DMS79 (cell line): ENCODE measurements around the gene DHH.
"Not testable (repeated sequence)": the region's sequence is repeated elsewhere in the genome, so short reads cannot be mapped to it uniquely, and the experiment has no call there.

ENCODE experiments used
- DNase-seq: peaks from one replicate; lab custom pipeline; 2025; lab: John Stamatoyannopoulos, UW

The DHH gene

DNA sequence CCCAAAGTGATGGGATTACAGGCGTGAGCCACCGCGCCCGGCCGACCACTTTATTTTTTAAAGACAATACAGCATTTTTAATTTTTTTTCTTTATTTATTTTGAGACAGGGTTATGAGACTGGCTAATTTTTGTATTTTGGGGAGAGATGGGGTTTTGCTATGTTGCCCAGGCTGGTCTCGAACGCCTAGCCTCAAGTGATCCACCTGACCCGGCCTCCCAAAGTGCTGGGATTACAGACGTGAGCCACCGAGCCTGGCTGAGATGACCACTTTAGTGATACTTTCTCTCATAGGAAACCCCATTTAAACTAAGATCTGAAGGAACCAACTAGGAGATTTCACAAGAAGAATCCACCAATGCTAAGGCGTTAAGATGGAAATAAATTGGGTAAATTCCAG lies 23.6 kb downstream of the DHH start:
- no peak for DNase-seq

DNA sequence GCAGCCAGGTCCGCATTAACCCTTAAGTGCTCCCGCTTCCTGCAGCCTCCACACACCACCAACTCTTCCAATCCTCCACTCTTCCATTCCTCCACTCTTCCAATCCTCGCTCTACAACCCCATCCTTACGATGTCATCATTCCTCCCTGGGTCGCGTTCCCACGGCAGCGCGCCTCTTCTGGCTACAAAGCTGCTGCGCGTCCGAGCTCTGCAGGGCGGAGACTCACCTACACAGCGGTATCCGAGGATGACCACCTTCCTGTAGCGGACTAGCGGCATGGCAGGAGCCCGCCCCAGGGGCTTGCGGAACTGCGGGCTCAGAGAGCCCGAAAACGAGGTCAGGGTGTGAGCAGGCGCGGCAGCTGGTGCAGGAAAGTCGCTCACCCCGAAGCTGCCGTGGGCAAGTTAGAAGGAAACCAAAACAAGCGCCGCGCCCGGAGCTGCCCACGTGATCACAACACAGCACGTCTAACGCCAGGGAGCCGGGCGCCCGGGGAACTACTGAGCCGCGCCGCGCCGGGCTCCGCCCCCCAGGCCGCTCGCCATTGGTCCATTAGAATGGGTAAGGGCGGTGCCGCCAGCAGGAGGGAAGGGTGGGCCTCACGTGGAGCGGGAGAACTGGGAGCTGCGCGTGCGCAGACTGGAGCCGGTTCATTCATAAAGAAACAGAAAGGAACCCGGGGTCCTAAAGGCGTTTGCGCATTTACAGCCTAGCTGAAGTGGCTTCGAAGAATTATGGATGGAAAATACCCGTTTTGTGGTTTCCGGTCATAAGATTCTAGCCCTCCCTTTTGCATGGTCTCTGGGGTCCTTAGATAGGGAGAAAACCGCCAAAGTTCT lies 24.9 kb downstream of the DHH start, which contains the start of gene RHEBL1:
TSS of gene RHEBL1 (minus strand) at position 473 of the 840 bp plus-strand sequence. CDS start at position 279, 194 bp downstream.
- DNase-seq = peak; percentile 96

DNA sequence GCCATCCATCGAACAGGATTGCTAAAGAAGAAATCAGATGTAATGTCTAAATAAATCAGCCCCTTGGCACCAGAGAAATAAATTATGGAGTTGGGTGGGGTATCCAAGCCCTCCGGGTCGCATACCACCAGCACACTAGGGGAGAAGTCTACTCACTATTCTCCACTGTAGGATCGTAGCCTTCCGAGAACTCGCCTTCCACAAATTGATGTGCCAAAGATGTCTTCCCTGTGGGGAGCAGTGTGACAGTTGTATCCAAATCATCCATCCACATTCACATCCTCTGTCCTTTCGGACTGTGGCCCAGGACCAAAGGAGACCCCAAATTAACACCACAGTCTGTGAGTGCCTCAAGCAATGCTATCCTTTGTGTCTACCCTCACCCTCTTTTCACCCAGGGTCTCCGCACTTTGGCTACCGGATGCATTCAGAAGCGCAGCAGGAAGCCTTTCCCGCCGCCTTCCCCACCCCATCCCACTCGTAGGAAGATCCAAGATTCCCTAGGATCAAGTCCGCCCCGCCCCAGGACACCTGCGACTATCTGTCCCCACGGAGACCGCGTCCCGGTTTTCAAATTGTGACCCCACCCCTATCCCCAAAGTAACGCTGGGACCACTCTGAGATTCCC lies 25.6 kb downstream of the DHH start:
- DNase-seq = no peak

DNA sequence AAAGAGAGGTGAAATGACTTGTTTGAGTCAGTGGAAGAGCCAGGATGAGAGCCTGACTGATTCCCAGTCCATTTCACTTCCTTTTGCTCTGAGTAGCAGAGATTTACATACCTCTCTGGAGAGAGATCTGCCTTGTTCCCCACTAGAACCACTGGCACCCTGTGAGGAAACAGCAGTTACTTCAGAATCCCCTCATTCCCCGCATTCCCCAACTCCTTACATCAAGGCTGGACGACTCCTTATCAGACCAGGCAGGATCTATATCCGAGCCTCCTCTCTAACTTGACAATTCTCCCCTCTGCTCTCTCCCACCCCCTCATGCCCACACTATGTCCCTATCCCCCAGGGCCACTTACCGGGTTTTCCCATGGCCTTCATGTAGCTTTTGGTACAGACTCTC lies 28.5 kb downstream of the DHH start:
- no peak for DNase-seq

DNA sequence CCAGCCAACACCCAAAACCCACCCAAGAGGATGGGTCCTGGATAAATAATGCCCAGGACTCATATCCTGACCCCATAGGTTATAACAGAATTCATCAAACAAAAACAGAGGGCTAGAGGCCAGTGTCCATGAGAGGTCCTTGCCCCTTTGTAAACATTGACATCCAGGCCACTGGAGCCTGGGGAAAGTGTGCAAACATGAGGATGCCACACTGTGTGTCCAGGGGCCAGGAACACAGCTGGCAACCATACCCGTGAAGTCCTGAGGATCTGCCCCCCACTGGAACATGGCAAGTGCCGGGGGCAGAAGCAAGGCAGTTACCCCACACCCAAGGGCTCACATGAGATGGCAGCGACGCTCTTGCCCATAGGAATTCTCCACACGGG lies 29.8 kb downstream of the DHH start:
- DNase-seq = no peak

DNA sequence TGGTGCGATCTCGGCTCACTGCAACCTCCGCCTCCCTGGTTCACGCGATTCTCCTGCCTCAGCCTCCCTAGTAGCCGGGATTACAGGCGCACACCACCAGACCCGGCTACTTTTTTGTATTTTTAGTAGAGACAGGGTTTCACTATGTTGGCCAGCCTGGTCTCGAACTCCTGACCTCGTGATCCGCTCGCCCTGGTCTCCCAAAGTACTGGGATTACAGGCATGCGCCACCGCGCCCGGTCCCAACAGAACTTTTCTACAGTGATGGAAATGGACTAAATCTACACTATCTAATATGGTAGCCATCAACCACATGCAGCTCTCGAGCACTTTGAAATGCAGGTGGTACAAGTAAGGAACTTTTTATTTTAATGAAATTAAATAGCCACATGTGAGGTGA lies 32.7 kb downstream of the DHH start:
- DNase-seq = not testable (repeated sequence)

DNA sequence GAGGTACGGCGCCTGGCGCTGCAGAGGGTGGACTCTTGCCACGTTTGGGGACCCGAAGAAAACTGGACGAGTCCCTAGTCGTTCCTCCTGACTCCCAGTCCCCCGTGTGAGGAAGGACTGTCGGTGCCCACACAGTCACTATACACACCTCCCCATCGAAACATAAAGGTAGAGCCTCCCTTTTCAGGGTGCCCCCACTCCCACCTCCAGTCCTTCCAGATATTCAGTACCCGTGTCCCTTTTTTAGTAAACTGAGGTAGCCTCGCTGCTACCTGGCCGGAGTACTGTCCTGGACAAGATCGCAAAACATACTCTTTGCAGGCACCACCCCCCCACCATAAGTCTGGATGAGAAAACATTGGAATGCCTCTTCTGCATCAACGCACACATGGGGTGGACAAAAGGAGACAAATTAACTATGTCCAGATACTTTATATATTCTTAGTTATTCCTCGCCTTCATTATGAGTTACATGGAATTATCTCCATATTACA lies 33.4 kb downstream of the DHH start:
- no peak for DNase-seq

DNA sequence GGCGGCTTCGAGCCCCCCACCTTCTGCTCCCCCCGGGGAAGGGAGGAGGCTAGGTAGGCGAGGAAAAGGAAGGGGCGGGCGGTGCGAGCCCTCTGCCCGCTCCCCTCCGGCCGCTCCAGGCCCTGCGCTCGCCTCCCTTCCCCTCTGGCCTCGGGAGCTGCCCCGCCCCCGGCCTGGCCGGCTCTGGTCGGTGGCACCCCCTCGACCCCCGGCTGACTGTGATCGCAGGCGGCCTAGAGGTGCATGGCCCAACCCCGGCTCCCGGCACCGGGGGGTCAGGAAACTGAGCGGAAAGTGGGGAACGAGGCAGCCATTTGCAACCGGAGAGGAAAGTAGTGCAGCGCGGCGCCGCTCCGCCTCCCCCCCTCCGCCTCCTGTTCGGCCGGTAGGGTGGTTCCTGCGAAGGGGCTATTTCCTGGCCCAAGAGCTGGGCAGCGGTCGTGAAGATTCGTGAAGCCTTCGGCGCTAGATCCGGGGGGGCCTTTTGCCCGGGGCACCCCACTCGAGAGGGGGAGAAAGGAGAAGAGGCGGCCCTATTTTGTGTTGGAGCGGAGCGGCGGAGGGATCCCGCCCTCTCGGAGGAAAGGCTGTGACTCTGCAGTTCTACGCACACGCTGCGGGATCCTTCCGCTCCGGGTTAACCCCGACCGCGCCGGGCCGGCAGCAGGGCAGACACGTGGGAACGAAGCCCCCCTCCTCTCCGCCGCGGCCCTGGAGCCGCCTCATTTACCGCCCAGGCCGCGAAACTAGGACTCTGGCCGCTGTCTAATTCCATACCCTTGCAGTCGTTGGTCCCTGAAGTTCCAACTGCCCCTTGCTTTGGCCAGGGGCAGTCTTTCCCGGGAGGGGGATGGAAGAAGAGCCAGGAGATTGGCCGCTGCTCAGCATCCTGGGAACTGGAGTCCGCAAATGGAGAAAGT lies 34.1 kb downstream of the DHH start, which contains the start of gene KMT2D:
TSS of gene KMT2D (minus strand) at position 558 of the 920 bp plus-strand sequence. CDS start 5,470 bp downstream, outside the sequence.
- DNase-seq = peak; percentile 78

DNA sequence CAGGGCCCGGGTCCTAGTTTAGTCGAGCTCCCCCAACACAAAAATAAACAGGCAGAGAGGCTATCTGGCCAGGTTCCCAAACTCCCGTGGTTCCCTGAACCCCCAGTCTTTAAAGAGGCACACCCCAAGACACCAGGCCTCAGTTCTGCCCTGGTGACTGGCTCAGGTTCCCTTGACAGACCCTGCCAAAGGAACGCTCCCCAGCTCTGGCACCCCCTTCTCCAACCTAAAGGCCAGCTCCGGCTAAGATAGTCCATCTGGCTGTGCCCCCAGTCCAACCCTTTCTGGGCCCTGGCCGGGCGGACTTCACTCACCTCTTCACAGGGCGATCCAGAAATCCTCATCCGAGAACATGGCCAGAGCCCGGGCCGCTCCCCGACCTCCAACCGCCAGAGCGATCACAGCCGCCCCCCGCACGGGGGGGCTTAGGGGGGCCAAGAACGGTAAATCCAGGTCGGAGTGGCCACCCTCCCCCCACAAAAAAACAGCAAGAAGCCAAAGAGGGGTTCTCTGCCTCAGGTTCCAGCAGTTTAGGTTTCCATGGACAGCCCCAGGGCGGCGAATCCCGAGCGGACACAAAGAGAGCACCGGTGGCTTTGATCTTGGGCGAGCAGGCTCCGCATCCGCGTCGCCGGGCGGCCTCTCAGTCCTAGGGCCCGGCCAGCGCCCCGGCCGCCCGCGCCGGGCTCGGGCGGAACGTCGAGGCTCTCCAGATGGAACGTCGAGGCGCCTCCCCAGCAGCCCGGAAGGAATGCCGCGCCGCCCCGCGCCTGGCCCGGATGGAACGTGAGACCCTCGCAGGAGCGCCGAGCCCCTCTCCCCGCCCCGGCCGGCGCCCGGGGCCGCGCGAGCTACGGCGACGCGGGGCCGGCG lies 35.1 kb downstream of the DHH start:
- DNase-seq = no peak

DNA sequence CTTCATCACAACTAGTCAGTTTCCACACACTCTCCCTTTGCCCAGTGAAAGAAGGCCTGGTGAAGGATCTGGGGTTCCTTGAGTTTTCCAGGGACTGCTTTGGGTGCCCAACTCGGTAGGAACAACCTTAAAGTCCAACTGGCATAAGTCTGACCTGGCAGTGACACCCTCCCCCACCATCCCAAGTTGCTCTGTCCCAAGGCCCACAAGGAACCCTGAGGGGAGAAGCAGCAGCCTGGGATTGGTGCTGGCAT lies 35.6 kb downstream of the DHH start:
- DNase-seq = no peak

DNA sequence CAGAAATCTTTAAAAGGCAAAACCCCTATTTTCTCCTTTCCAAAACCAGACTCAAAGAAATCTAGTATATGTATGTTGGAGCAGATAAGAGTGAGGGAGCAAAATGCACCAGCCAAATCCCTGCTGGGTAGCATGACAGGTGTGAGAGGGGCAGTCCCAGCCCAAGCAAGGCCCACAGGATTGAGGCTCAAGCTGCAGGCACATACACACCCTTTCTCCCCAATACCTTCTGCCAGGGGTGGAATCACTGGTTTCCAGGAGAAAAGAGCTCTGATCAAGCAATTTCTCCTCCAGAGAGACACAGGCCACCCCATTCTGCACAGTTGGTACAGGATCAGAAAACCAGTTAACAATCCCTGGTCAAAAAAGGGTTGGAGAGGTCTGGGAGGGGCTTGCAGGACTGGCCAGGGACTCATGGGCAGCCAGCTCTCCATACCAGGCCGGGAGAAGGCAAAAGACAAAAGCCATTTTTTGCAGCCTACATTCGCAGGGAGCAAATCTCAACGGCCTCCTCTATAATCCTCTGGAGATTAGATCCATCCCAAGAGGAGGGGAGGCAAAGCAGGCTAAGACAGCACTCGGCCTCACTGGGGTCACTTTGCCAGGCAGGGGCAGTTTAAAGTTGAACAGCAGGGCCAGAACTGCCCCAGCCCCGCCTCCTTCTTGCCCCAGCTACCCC lies 36.1 kb downstream of the DHH start:
- no peak for DNase-seq

DNA sequence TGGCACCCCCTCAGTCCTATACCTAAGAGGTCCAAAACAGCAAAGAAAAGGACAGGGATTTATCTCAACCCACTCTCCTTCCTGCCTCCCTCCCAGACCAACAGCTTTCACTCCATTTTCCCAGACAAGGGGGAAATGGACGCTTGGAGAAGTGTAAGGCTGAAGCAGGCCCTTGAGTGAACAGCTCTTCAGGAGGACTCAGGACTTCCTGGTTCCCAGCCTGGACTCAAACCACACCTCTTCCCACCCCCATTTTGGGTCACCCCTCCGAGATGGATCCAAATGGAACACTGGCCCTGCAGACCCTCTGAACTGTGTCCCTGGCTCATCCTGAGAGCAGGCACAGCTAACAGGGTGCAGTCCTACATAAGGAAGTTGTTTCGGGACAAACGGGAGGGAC lies 36.7 kb downstream of the DHH start:
- DNase-seq = peak; percentile 61

DNA sequence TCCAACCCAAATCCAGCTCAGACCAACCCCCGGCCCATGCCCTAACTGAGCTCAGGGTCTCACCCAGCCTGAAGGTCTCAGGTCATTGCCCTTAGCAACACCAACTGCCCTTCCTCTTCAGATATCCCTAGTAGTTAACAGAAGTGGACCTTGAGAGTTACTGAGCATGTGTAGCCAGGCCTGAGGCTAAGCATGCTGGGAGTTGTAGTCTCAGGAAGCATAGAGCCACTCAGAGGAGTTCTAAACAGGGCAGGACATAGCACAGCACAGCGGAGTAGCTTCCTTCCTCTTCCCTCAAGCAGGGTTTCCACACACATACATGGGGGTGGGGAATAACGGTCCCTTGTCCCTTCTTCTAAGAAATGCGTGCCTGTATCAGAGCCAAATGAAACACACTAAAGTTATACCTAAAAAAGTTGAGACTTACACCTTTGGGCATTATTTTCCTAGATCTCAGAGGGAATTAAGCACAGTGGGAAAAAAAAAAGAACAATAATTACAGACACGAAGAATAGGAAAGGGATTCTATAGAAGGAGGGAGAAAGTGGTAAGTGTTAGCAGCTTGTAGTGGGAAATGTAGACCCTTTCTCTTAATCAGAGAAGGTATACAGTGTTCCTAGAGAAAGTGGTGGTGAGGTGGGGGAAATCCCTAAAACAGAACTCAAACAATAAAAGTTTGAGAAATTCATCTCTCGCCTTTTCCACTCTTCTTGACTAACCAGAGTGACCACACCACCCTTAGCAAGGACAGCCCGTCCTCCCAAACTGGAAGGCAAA lies 38.4 kb downstream of the DHH start:
- DNase-seq = no peak

DNA sequence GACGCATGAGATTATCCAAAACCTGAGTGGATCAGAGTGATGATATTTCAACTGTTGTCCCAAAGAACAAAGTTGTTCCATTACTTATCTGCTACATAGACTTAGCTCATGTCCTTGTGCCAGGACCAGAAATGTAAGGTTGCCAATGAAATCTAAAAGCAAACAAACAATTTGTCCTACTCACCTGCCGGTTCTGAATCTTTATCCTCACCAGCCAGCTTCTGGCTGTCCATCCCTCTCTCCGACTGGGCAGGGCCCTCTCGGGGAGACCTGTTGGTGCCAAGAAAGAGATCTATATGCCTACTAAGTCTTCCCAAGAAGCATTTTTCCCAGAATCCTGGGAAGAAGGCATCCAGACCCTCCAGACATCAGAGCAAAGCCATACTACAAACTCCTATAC lies 39.5 kb downstream of the DHH start:
- DNase-seq = no peak

DNA sequence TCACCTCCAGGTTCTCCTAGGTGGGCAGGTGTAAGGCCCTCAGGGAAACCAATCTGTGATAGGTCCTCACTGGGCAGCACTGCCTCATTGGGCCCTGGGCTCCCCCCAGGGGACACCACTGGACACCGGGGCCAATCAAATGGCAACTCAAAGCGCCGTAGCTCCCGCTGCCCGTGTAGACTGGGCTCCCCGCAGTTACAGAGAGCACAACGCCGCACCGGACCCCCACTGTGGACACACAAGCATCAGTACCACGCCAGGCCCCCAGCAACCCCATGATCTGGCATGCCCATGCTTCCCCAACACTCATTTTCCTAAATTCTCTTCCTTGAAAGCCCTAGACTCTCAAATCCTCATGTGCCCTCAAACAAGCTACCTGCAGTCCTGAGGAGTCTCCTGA lies 40.1 kb downstream of the DHH start:
- no peak for DNase-seq

DNA sequence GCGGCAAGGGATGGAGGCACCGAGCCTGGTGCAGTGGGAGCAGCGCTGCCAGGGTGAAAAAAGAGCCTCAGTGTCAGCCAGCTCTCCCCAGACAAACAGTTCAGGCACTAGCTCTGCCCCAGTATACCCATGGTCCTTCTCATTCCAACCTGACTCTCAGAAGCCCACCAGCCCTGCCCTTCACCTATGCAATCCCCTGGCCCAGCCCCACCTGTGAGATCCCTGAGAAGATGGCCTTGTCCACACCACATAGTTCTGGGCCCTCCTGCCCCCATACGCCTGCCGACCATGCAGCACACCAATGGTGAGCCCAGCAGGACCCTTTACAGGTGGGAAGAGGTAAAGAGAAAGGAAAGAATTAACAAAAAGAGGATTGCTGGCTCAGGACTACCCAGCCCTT lies 40.5 kb downstream of the DHH start:
- no peak for DNase-seq

DNA sequence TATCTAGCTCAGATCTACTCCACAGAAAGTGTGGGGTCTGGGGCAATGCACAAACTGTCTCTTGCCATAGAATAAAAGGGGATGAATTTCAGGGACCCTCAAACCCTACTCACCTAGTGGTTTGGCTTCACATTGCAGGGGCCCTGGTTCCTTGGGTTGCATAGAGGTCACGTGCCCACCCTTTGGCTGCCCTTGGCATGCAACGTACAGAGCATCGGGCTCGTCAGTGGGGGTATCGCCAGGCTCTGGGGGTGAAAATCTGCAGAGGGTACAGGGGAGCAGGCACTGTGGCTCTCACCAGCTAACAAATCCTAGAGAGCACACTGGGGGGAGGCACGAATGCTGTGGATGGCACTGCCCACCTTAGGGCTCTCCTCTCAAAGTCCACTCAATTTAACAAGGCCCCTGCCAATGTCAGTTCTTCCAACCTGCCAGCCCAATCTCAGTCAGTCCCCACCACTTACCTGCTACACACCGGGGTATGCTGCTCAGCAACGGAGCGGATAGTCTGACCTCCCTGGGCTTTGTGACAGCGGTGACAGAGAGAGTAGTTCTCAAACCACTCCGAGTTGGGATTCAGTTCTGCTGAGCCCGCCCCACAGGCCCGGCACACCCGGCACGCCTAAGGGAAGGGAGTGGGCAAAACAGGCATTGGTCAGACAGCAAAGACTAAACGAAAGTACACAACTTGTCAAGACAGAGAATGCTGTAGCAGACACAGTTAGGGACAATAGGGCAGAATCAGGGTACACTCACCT lies 42.0 kb downstream of the DHH start:
- DNase-seq = no peak

DNA sequence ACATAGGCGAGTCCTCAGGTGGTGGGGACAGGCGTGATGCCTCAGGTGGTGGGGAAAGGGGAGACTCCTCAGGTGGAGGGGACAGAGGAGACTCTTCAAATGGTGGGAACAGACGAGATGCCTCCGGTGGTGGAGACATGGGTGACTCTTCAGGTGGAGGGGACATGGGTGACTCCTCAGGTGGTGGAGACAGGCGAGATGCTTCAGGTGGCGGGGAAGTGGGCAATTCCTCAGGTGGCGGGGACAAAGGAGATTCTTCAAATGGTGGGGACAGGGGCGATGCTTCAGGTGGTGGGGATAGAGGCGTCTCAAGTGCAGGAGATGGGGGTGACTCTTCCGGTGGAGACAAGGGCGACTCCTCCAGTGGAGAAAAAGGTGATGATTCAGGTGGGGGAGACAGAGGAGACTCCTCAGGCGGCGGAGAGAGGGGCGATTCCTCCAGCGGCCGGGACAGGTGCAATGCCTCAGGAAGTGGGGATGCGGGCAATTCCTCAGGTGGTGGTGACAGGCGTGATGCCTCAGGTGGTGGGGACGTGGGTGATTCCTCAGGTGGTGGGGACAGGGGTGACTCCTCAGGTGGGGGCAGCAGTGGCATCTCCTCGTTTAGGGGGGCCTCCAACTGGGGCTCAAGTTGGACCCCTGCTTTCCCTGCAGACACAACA lies 42.7 kb downstream of the DHH start:
- DNase-seq = no peak

DNA sequence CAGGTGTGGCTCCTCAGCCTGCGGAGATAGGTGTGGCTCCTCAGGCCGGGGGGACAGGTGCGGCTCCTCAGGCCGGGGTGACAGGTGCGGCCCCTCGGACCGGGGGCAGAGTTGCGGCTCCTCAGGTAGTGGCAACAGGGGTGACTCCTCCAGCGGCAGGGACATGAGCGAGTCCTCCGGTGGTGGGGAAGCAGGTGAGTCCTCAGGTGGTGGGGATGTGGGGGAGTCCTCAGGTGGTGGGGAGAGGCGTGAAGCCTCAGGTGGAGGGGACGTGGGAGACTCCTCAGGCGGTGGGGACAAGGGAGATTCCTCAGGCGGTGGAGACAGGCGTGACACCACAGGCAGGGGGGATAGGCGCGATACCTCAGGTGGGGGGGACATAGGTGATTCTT lies 43.2 kb downstream of the DHH start:
- no peak for DNase-seq
